ENCODE data around the gene MPRIP.

The MPRIP gene

DNA sequence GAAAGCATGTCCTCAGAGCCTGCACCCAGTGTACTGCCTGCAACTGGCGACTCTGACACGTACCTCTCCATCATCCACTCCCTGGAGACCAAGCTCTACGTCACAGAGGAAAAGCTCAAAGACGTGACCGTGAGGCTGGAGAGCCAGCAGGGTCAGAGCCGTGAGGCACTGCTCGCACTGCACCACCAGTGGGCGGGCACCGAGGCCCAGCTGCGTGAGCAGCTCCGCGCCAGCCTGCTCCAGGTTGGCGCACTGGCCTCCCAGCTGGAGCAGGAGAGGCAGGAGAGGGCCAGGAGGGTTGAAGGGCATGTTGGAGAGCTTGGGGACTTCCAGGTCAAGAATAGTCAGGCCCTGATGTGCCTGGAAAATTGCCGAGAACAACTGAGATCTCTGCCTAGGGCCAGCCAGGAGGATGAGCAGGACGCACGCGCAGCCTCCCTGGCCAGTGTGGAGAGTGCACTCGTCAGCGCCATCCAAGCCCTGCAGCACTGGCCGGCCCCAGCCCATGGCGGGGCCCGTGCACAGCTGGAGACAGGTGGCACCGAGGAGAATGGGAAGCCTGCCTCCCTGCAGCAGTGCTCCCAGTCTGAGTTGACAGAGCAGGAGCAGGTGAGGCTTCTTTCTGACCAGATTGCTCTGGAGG lies 123.5 kb downstream of the MPRIP start:
- no peak for TF ChIP-seq CTCF (IDR thresholded peaks at IDR 0.05; ENCODE audit: low read depth, low read length)
- no peak for DNase-seq (ENCODE audit: extremely low read depth, low read depth)

GRCh38 chr17:17166446-17166845 lies 124.2 kb downstream of the MPRIP start:
- no peak for TF ChIP-seq CTCF (IDR thresholded peaks at IDR 0.05; ENCODE audit: low read depth, low read length)
- DNase-seq (ENCODE audit: extremely low read depth, low read depth): no peak

GRCh38 chr17:17167356-17167755 lies 125.1 kb downstream of the MPRIP start:
- no peak for DNase-seq (ENCODE audit: extremely low read depth, low read depth)
- TF ChIP-seq CTCF (IDR thresholded peaks at IDR 0.05; ENCODE audit: low read depth, low read length): no peak

- no peak for TF ChIP-seq CTCF (IDR thresholded peaks at IDR 0.05; ENCODE audit: low read depth, low read length)
- DNase-seq (ENCODE audit: extremely low read depth, low read depth): no peak
Measured at GRCh38 chr17:17167986-17168385, 125.7 kb downstream of the MPRIP start.

GRCh38 chr17:17168401-17168800 lies 126.1 kb downstream of the MPRIP start:
- DNase-seq (ENCODE audit: extremely low read depth, low read depth): no peak

GRCh38 chr17:17169396-17169795 lies 127.1 kb downstream of the MPRIP start:
- DNase-seq (ENCODE audit: extremely low read depth, low read depth): no peak
- no peak for TF ChIP-seq CTCF (IDR thresholded peaks at IDR 0.05; ENCODE audit: low read depth, low read length)

More at GRCh38 chr17:17168401-17168800, 126.1 kb downstream of the MPRIP start:
- TF ChIP-seq CTCF (IDR thresholded peaks at IDR 0.05; ENCODE audit: low read depth, low read length): no peak

DNA sequence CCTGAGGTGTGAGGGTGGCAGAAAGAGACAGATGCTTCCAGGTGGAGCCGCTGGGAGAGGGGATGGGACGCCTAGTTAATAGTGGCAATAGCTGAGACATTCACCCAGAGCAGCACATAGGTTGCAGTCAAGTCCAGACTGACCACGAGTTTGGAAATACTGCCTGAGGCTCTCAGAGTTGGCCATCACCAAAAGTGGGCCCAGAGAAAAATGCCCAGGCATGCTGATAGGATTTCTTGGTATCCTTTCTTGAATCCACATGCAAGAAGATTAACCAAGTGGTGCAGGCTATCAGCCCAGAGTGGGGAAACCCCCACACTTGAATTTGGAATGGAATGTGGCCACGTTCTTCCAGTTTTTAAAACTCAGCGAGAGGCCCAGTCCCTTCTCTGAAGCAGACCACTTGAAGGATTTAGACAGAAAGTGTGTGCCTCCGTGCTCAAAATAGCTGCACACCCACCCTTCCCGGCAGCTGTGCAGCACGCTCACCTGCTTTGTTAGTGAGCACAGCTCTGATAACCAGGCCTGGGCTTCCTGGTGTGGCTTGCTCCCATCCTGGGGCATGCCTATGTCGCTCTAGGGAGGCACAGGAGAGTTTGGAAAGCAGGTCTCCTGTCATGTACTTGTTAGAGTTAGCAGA lies 128.2 kb downstream of the MPRIP start:
- peak; percentile 29 for DNase-seq (ENCODE audit: extremely low read depth, low read depth)
- no peak for TF ChIP-seq CTCF (IDR thresholded peaks at IDR 0.05; ENCODE audit: low read depth, low read length)

Measured in AG09319 (cell line).